ENCODE measurements around the gene RAP2C.

DNA sequence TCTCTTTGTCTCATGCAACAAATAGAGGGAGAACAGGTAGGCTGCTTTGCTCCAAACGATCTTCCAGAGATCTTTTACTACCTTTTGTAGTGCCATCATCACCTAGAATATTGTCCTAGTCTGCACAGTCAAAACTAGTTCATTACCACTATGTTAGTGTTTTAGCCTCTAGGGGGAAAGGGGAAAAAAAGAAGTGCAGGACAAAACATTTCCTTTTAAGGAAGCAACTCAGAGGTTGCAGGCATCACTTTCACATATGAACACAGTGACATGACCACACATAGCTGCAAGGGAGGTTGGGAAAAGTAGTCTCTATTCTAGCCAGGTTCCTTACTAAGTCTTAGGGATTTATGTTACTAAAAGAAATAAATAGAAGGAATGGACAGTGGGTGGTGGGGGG lies 39.3 kb upstream of the RAP2C start:
- TF ChIP-seq TOX (CRISPR knock-in tag; IDR thresholded peaks at IDR 0.05; ENCODE audit: borderline replicate concordance) (no peak), PPARA (CRISPR knock-in tag; IDR thresholded peaks at IDR 0.05; ENCODE audit: borderline replicate concordance) (no peak), ZC3H10 (CRISPR knock-in tag; IDR thresholded peaks at IDR 0.05) (no peak), ARNTL (CRISPR knock-in tag; IDR thresholded peaks at IDR 0.05; ENCODE audit: borderline replicate concordance, low read depth) (no peak), ZFP30 (CRISPR knock-in tag; IDR thresholded peaks at IDR 0.05) (no peak), ZNF565 (CRISPR knock-in tag; conservative IDR thresholded peaks at IDR 0.05; ENCODE audit: low read depth) (no peak), OSR1 (CRISPR knock-in tag; IDR thresholded peaks at IDR 0.05) (no peak), ZNF70 (CRISPR knock-in tag; IDR thresholded peaks at IDR 0.05) (no peak), ZFP3 (CRISPR knock-in tag; IDR thresholded peaks at IDR 0.05) (no peak)
- TF ChIP-seq, protein P1, sequence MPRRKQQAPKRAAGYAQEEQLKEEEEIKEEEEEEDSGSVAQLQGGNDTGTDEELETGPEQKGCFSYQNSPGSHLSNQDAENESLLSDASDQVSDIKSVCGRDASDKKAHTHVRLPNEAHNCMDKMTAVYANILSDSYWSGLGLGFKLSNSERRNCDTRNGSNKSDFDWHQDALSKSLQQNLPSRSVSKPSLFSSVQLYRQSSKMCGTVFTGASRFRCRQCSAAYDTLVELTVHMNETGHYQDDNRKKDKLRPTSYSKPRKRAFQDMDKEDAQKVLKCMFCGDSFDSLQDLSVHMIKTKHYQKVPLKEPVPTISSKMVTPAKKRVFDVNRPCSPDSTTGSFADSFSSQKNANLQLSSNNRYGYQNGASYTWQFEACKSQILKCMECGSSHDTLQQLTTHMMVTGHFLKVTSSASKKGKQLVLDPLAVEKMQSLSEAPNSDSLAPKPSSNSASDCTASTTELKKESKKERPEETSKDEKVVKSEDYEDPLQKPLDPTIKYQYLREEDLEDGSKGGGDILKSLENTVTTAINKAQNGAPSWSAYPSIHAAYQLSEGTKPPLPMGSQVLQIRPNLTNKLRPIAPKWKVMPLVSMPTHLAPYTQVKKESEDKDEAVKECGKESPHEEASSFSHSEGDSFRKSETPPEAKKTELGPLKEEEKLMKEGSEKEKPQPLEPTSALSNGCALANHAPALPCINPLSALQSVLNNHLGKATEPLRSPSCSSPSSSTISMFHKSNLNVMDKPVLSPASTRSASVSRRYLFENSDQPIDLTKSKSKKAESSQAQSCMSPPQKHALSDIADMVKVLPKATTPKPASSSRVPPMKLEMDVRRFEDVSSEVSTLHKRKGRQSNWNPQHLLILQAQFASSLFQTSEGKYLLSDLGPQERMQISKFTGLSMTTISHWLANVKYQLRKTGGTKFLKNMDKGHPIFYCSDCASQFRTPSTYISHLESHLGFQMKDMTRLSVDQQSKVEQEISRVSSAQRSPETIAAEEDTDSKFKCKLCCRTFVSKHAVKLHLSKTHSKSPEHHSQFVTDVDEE (CRISPR knock-in tag; IDR thresholded peaks at IDR 0.05): no peak
- TF ChIP-seq, protein P2, sequence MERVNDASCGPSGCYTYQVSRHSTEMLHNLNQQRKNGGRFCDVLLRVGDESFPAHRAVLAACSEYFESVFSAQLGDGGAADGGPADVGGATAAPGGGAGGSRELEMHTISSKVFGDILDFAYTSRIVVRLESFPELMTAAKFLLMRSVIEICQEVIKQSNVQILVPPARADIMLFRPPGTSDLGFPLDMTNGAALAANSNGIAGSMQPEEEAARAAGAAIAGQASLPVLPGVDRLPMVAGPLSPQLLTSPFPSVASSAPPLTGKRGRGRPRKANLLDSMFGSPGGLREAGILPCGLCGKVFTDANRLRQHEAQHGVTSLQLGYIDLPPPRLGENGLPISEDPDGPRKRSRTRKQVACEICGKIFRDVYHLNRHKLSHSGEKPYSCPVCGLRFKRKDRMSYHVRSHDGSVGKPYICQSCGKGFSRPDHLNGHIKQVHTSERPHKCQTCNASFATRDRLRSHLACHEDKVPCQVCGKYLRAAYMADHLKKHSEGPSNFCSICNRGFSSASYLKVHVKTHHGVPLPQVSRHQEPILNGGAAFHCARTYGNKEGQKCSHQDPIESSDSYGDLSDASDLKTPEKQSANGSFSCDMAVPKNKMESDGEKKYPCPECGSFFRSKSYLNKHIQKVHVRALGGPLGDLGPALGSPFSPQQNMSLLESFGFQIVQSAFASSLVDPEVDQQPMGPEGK (CRISPR knock-in tag; IDR thresholded peaks at IDR 0.05; ENCODE audit: borderline replicate concordance): no peak
